Suprapubic skin (tissue), 4 donors: ENCODE results near the gene PPP1R18. TPM values are rescaled to one million over a fixed set of nuclear protein-coding genes. Genes with fewer than 3 reads are reported as not detected.
"Not testable (repeated sequence)": the region's sequence is repeated elsewhere in the genome, so short reads cannot be mapped to it uniquely, and the experiment has no call there.

Experiments used
- DNase-seq, 2 donors: peaks; one replicate each; pipeline ENCODE4 v3.0.0-alpha.2; 2019; ENCODE audit warnings: low spot score in 2 of 2
- H3K27ac ChIP-seq: fragments of 200-600 bp; sonication (generic); one replicate; pipeline ENCODE4 v1.5.1; 2019
- H3K27me3 ChIP-seq: fragments of 200-600 bp; sonication (generic); one replicate; pipeline ENCODE4 v1.5.1; 2019
- H3K36me3 ChIP-seq: fragments of 200-600 bp; sonication (generic); one replicate; pipeline ENCODE4 v1.5.1; 2019
- H3K4me1 ChIP-seq: fragments of 200-600 bp; sonication (generic); one replicate; pipeline ENCODE4 v1.5.1; 2019
- H3K4me3 ChIP-seq: fragments of 200-600 bp; sonication (generic); one replicate; pipeline ENCODE4 v1.5.1; 2019; ENCODE audit warnings: mild to moderate bottlenecking
- H3K9me3 ChIP-seq: fragments of 200-600 bp; sonication (generic); one replicate; pipeline ENCODE4 v1.5.1; 2019
- CTCF ChIP-seq, 2 donors: fragments of 200-600 bp in 1 of 2; fragments of 450-650 bp in 1 of 2; sonication (generic) in 1 of 2; IDR thresholded peaks; one replicate each; pipeline ENCODE4 v1.5.1; 2016 to 2019; ENCODE audit warnings: antibody characterized with exemption in 2 of 2, mild to moderate bottlenecking in 1 of 2, moderate library complexity in 1 of 2
- EP300 ChIP-seq: sonication (generic); formaldehyde crosslinking; IDR thresholded peaks from one replicate; pipeline ENCODE4 v1.6.1; 2017; ENCODE audit warnings: antibody characterized with exemption
- POLR2A ChIP-seq, 2 donors: fragments of 450-650 bp; IDR thresholded peaks; one replicate each; pipeline ENCODE4 v1.6.1; 2017; ENCODE audit warnings: antibody characterized with exemption in 2 of 2, mild to moderate bottlenecking in 2 of 2, moderate library complexity in 2 of 2
- POLR2AphosphoS5 ChIP-seq, 3 donors: sonication (generic); formaldehyde crosslinking; IDR thresholded peaks; one replicate each; pipeline ENCODE4 v1.6.1; 2017; ENCODE audit warnings: antibody characterized with exemption in 3 of 3
- WGBS: methylation state at CpG from one replicate; pipeline ENCODE4 v1.1.5; 2018; 5-methylcytosine and 5-hydroxymethylcytosine counted together
- total RNA-seq, 4 donors: library from RNA; depleted of rRNA; stranded (reverse); fragments of >200 nt; gene quantifications; one replicate each; pipeline ENCODE4 v1.1.0, GENCODE V29; 2016

PPP1R18 gene
- total RNA-seq, 4 donors from 2014 or later, result 25.2 to 31.0 (median 29.2) TPM

DNA sequence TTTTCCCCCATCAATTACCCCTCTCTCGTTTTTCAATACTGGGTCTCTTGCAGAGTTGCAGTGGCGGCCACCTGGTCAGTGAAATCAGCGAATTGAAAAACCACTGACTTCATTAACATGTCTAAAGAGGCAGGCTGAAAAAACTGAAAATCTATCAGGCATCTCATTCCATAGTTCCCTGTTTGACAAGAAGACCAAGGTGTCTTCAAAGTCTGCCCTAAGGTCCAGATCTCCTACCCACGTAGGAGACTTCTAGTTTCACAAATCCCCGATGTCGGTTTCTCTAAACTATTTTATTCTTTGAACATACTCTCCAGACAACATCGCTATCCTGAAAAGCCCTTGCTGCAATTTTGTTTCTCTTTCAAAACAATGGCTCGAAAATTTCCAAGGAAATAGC is 32.9 kb upstream of the PPP1R18 start:
- Histone ChIP-seq H3K27me3 (no peaks in the 10 kb centered on the region), H3K9me3 (no peaks in the 10 kb centered on the region), H3K27ac (peak overlapping the region; percentile 96), H3K36me3 (peaks cover 20% of the 10 kb centered on the region), H3K4me1 (peaks cover 55% of the 10 kb centered on the region), H3K4me3 (peak overlapping the region; percentile 91)
- no peak for DNase-seq
- 18% methylated on average over 8 of the region's 8 CpGs for WGBS
- TF ChIP-seq POLR2AphosphoS5 (IDR thresholded peaks at IDR 0.05), result no peak
- no peak for TF ChIP-seq POLR2A (IDR thresholded peaks at IDR 0.05)
- TF ChIP-seq CTCF (IDR thresholded peaks at IDR 0.05), result no peak
- no peak for TF ChIP-seq EP300

- H3K4me3 ChIP-seq, result peak overlapping the region; percentile 69
- H3K27ac ChIP-seq, result peak overlapping the region; percentile 89
- peaks cover 43% of the 10 kb centered on the region for H3K4me1 ChIP-seq
- H3K9me3 ChIP-seq, DNase-seq, H3K27me3 ChIP-seq: not testable (repeated sequence)
- 75% methylated on average over 37 of the region's 37 CpGs for WGBS
- peaks cover 20% of the 10 kb centered on the region for H3K36me3 ChIP-seq
Measured at GRCh38 chr6:30717845-30718720, 31.6 kb upstream of the PPP1R18 start.

- Histone ChIP-seq H3K4me3 (peak within 1 kb of the TSS; percentile 69), H3K36me3 (peaks cover 24% of the 10 kb centered on the region), H3K9me3 (no peaks in the 10 kb centered on the region), H3K27ac (peak within 1 kb of the TSS; percentile 89), H3K27me3 (no peaks in the 10 kb centered on the region), H3K4me1 (peaks cover 40% of the 10 kb centered on the region)
- peak; percentile 100 for DNase-seq
- TF ChIP-seq POLR2AphosphoS5 (IDR thresholded peaks at IDR 0.05) (peak; percentile 7 to 99 (median 95)), CTCF (IDR thresholded peaks at IDR 0.05) (peak; percentile 36 to 39), EP300 (no peak), POLR2A (IDR thresholded peaks at IDR 0.05) (peak in 1 of 2 donors; percentile 38)
- 0% methylated on average over 33 of the region's 48 CpGs for WGBS
Measured at GRCh38 chr6:30717129-30717844, 30.8 kb upstream of the PPP1R18 start, which contains the start of gene MDC1. Gene MDC1 (minus strand): TSS chr6:30717281. CDS start chr6:30715175, 2,106 bp downstream.

DNA sequence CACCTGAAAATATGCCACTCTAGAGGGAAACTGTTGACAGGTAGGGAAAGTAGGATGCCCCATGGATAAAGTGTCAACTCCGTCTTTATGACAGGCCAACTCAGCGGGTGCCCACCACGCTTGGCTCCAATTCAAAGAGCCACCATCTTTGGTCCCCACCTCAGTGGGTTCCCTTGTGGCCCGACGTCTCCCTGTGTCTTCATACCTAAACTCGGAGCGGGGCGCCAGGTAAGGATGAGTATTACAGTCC is 30.4 kb upstream of the PPP1R18 start:
- WGBS, result 6% methylated on average over 4 of the region's 8 CpGs
- Histone ChIP-seq H3K36me3 (peaks cover 29% of the 10 kb centered on the region), H3K27me3 (no peaks in the 10 kb centered on the region), H3K27ac (peak overlapping the region; percentile 89), H3K9me3 (no peaks in the 10 kb centered on the region), H3K4me1 (peaks cover 40% of the 10 kb centered on the region), H3K4me3 (peak overlapping the region; percentile 69)
- TF ChIP-seq EP300, result no peak
- TF ChIP-seq CTCF (IDR thresholded peaks at IDR 0.05), result no peak
- no peak for TF ChIP-seq POLR2A (IDR thresholded peaks at IDR 0.05)
- TF ChIP-seq POLR2AphosphoS5 (IDR thresholded peaks at IDR 0.05), result no peak
- DNase-seq, result no peak

- WGBS, result 94% methylated on average over 1 of the region's 1 CpG
- H3K36me3 ChIP-seq, result peaks cover 49% of the 10 kb centered on the region
- no peak overlapping the region for H3K4me3 ChIP-seq
- no peak for DNase-seq
- no peaks in the 10 kb centered on the region for H3K9me3 ChIP-seq
- TF ChIP-seq EP300 (no peak), POLR2AphosphoS5 (IDR thresholded peaks at IDR 0.05) (no peak), POLR2A (IDR thresholded peaks at IDR 0.05) (no peak), CTCF (IDR thresholded peaks at IDR 0.05) (no peak)
- no peak overlapping the region for H3K27ac ChIP-seq
- no peaks in the 10 kb centered on the region for H3K27me3 ChIP-seq
- H3K4me1 ChIP-seq, result peaks cover 36% of the 10 kb centered on the region
Measured at GRCh38 chr6:30714263-30714662, 27.8 kb upstream of the PPP1R18 start.
